Small intestine (tissue), 7 donors: ENCODE data around the gene ULBP3. TPM values are rescaled to one million over a fixed set of nuclear protein-coding genes. Genes with fewer than 3 reads are reported as not detected.

ENCODE experiments used
- DNase-seq, 2 donors: peaks; one replicate each; pipeline versions ENCODE4 v3.0.0 to v3.0.0-alpha.2; 2013
- FAIRE-seq: peaks from 2 replicates; lab custom pipeline; 2012; peaks lifted over from hg19 to GRCh38; lab: Jason Lieb, UNC
- H3K27ac ChIP-seq, 3 donors: one replicate each; pipeline ENCODE4 v1.5.1; 2013; ENCODE audit warnings: low read length in 2 of 3, mild to moderate bottlenecking in 2 of 3, control low read depth in 1 of 3, inconsistent platforms in 1 of 3, low read depth in 1 of 3, moderate library complexity in 1 of 3
- H3K27me3 ChIP-seq, 3 donors: one replicate each; pipeline ENCODE4 v1.6.1; 2013; ENCODE audit warnings: low read length in 3 of 3, inconsistent platforms in 1 of 3; ENCODE audit not compliant: control insufficient read depth in 3 of 3, insufficient read depth in 3 of 3
- H3K36me3 ChIP-seq, 3 donors: one replicate each; pipeline ENCODE4 v1.6.1; 2013; ENCODE audit warnings: low read length in 3 of 3, inconsistent platforms in 1 of 3, low read depth in 1 of 3, mild to moderate bottlenecking in 1 of 3, moderate library complexity in 1 of 3; ENCODE audit not compliant: control insufficient read depth in 3 of 3, insufficient read depth in 2 of 3
- H3K4me1 ChIP-seq, 3 donors: one replicate each; pipeline ENCODE4 v1.6.1; 2013; ENCODE audit warnings: low read length in 2 of 3, inconsistent platforms in 1 of 3, low read depth in 1 of 3, mild to moderate bottlenecking in 1 of 3, moderate library complexity in 1 of 3; ENCODE audit not compliant: control insufficient read depth in 3 of 3, insufficient read depth in 2 of 3
- H3K4me3 ChIP-seq, 3 donors: one replicate each; pipeline ENCODE4 v1.5.1; 2013; ENCODE audit warnings: low read length in 3 of 3, control low read depth in 1 of 3, inconsistent platforms in 1 of 3, low read depth in 1 of 3, mild to moderate bottlenecking in 1 of 3, moderate library complexity in 1 of 3
- H3K9me3 ChIP-seq, 2 donors: one replicate each; pipeline ENCODE4 v1.6.1; 2013; ENCODE audit warnings: low read depth in 1 of 2, low read length in 1 of 2; ENCODE audit not compliant: control insufficient read depth in 2 of 2, insufficient read depth in 1 of 2
- WGBS, 3 donors: extraction: QIAGEN DNeasy Blood & Tissue Kit; methylation state at CpG; one replicate each; pipeline ENCODE4 v1.1.7; 2013; 5-methylcytosine and 5-hydroxymethylcytosine counted together
- polyA plus RNA-seq, 4 donors: library from polyadenylated mRNA; stranded (reverse) in 3 of 4; unstranded in 1 of 4; fragments of 200-250 nt in 3 of 4; fragments of 120-200 nt in 1 of 4; gene quantifications; one replicate each; pipeline versions ENCODE4 v1.2.1 to v1.2.3, GENCODE V29; 2013
- donor health status: healthy with polysubstance abuse.
- donor health status: control.
- donor health status: control.
- donor health status: Bipolar disorder and iron deficiency.
- donor health status: healthy.

Gene ULBP3
- polyA plus RNA-seq, 4 donors: 1.4 to 2.2 TPM; not detected in 2

DNA sequence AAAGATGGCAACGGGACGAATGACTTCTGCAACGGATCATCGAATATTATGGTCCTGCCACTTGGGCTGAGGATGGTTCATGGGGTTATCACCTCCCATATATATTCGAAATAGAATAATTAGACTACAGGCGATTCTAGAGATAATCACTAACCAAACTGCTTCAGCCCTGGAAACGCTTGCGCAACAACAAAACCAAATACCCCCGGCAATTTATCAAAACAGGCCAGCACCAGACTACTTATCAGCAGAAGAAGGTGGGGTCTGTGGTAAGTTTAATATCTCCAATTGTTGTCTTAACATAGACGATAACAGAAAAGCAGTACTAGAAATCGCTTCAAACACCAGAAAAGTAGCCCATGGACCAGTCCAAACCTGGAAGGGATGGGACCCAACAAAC lies 31.0 kb upstream of the ULBP3 start:
- Histone ChIP-seq H3K4me3 (no peak overlapping the region), H3K27ac (no peak overlapping the region), H3K4me1 (no peaks in the 10 kb centered on the region), H3K36me3 (no peaks in the 10 kb centered on the region), H3K9me3 (no peaks in the 10 kb centered on the region), H3K27me3 (peaks cover 0 to 6% (median 4%) of the 10 kb centered on the region in 3 donors)
- no peak for FAIRE-seq
- no peak for DNase-seq
- 85 to 90% (median 90%) methylated on average over 11 of the region's 11 CpGs for WGBS, 3 donors

DNA sequence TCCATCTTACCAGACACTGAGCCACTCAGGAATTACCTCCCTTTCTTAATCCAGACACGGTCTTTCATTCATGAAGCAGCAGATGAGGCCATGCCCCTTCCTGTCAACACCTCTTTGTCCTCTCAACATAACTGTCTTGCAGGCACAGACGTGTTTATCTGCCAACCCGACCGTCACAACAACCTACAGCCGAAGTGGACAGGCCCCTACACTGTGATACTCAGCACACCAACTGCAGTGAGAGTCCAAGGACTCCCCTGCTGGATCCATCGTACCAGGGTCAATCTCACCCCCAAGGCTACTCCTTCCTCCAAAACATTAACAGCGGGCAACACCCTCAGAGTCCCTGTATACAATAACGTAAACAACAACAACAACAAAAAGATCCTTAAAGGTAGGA lies 30.6 kb upstream of the ULBP3 start:
- Histone ChIP-seq H3K27ac (no peak overlapping the region), H3K4me3 (no peak overlapping the region), H3K4me1 (no peaks in the 10 kb centered on the region), H3K9me3 (no peaks in the 10 kb centered on the region), H3K36me3 (no peaks in the 10 kb centered on the region), H3K27me3 (peaks cover 0 to 6% (median 4%) of the 10 kb centered on the region in 3 donors)
- DNase-seq: no peak
- 87 to 92% (median 89%) methylated on average over 8 of the region's 8 CpGs for WGBS, 3 donors
- no peak for FAIRE-seq

DNA sequence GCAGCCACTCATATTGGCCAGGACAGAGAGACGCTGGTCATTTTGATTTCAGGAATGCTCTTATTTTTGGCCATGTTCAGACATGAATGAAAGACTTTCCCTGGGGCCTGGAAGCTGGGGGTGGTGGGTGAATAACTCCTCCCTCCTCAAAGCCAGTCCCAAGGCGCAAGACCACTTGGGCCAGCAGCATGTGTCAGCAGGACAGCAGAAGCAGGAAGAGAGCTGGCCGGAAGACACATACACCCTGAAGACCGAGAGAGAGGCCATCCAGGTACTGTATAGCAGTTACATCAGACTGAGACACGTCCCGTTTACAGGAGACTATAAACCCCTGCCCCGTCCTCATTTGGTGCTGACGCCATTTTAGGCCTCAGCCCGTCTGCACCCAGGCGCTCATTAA lies 29.2 kb upstream of the ULBP3 start:
- DNase-seq: no peak
- H3K27me3 ChIP-seq: peaks cover 0 to 6% (median 4%) of the 10 kb centered on the region in 3 donors
- no peak for FAIRE-seq
- no peak overlapping the region for H3K27ac ChIP-seq
- H3K4me3 ChIP-seq: no peak overlapping the region
- H3K9me3 ChIP-seq: no peaks in the 10 kb centered on the region
- WGBS, 3 donors: 89 to 95% (median 95%) methylated on average over 10 of the region's 10 CpGs
- no peaks in the 10 kb centered on the region for H3K4me1 ChIP-seq
- H3K36me3 ChIP-seq: no peaks in the 10 kb centered on the region

DNA sequence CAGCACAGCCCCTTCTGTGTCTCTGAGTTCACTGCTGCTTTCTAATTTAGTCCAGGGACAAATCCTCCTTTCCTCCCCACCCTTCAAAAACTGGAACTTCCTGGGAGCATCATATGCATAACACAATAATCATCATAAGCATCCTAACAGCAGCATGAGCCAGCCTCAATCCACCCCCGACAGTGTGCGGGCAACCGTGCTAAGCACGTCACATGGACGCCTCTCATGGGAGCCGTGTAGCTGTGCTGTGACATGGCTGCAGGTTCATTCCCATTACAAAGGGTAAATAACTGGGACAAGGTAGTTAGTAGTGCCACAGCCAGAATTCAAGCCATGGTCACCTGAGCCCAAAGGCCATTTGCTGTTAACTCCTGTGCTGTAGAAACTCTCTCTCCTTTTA lies 24.5 kb upstream of the ULBP3 start:
- Histone ChIP-seq H3K4me1 (no peaks in the 10 kb centered on the region), H3K27ac (no peak overlapping the region), H3K4me3 (no peak overlapping the region), H3K9me3 (no peaks in the 10 kb centered on the region), H3K36me3 (no peaks in the 10 kb centered on the region), H3K27me3 (peaks cover 0 to 6% (median 6%) of the 10 kb centered on the region in 3 donors)
- DNase-seq (no peak), FAIRE-seq (no peak)
- WGBS, 3 donors: 83 to 91% (median 88%) methylated on average over 6 of the region's 6 CpGs

DNA sequence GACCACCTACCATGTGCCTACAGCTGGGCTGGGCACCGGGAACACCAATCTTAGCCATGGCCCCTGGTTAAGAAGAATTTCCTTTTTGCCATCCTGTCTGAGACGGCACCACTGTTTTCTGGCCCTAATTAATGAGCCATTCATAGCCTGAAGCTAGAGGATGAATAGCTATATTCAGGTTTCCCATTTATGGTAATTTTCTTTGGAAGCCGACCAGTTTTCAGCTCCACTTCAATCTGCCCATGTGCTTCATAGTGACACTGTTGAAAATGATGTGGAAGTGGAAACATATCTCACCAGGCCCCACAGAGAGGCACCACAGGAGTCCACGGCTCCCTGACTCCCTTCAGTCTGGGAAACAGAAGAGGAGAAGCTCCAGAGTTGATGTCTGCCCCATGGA lies 22.6 kb upstream of the ULBP3 start:
- no peaks in the 10 kb centered on the region for H3K4me1 ChIP-seq
- FAIRE-seq (no peak), DNase-seq (no peak)
- H3K9me3 ChIP-seq: no peaks in the 10 kb centered on the region
- 70 to 80% (median 75%) methylated on average over 4 of the region's 4 CpGs for WGBS, 3 donors
- H3K27me3 ChIP-seq: peaks cover 0 to 6% (median 6%) of the 10 kb centered on the region in 3 donors
- H3K27ac ChIP-seq: no peak overlapping the region
- H3K4me3 ChIP-seq: no peak overlapping the region
- no peaks in the 10 kb centered on the region for H3K36me3 ChIP-seq

DNA sequence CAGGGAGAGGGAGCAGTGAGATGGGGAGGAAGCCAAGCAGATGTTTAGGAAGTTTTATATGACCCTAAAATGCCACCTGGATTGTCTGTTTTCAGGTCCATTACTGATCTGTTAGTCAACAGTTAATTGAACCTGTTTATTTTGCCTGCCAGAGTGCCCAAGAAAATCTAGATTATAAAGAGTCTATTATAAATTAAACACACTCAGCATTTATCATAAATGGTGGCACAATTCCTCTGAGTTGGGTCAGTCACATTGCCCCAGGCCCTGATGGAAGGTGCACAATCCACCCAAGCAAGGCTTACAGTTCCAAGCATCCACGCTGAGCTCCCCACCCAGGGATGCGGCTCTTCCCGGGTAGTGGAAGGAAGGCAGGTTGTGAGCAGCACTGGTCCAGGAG lies 21.4 kb upstream of the ULBP3 start:
- no peaks in the 10 kb centered on the region for H3K9me3 ChIP-seq
- H3K27me3 ChIP-seq: peaks cover 0 to 2% (median 0%) of the 10 kb centered on the region in 3 donors
- DNase-seq: no peak
- 93 to 96% (median 94%) methylated on average over 3 of the region's 3 CpGs for WGBS, 3 donors
- no peaks in the 10 kb centered on the region for H3K4me1 ChIP-seq
- H3K36me3 ChIP-seq: no peaks in the 10 kb centered on the region
- FAIRE-seq: no peak
- no peak overlapping the region for H3K27ac ChIP-seq
- no peak overlapping the region for H3K4me3 ChIP-seq

DNA sequence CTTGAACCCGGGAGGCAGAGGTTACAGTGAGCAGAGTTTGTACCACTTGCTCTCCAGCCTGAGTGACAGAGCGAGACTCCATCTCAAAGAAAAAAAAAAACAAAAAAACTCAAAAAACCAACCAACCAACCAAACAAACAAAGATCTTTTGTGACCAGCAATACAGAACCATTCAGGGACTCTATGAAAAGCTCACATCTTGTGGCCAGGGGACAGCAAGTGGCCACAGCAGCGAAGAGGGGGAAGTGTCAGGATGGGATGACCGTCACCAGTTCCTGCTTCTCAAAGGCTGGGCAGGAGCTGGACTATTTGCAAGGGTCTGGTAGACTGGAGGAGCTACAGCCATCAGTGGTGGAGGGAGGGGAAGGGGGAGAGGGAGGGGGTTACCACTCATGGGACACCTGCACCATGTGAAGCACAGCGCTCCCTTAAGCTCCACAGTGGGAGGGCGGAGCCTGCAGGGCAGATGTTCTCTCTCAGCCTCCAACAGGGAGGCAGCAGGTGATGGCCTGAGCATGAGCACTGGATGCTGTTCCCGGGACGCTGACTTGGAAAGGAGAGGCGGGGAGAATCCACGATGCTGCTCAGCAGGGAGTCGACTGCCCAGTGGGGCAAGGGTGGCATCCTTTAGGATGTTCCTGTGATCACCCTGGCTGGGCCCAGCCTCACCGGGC lies 19.7 kb upstream of the ULBP3 start:
- no peaks in the 10 kb centered on the region for H3K9me3 ChIP-seq
- peaks cover 0 to 2% (median 0%) of the 10 kb centered on the region in 3 donors for H3K27me3 ChIP-seq
- FAIRE-seq: no peak
- H3K36me3 ChIP-seq: no peaks in the 10 kb centered on the region
- DNase-seq: no peak
- H3K27ac ChIP-seq: no peak overlapping the region
- H3K4me3 ChIP-seq: no peak overlapping the region
- H3K4me1 ChIP-seq: no peaks in the 10 kb centered on the region
- WGBS, 3 donors: 82 to 85% (median 83%) methylated on average over 12 of the region's 12 CpGs

DNA sequence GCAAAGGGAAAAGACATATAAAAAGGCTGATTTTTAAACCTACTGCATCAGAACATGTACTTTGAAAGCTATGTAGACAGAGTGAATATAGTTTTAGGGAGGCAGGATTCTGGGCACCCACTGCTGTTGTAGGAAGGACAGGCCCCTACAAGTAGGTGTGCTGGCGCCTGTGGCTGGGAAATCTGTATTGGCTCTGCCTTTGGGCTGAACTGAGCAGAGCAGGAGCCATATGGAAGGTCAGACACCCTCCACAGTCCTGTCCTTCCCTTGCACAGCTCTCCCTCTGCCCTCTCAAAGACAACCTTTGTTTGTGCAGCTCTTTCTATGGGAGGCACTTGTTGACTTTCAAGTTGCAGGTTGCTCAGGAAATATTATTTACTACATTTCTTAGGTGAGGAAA lies 18.4 kb upstream of the ULBP3 start:
- 81 to 94% (median 94%) methylated on average over 1 of the region's 1 CpG for WGBS, 3 donors
- FAIRE-seq (no peak), DNase-seq (no peak)
- Histone ChIP-seq H3K36me3 (no peaks in the 10 kb centered on the region), H3K4me3 (no peak overlapping the region), H3K9me3 (no peaks in the 10 kb centered on the region), H3K27me3 (peaks cover 0 to 2% (median 0%) of the 10 kb centered on the region in 3 donors), H3K27ac (no peak overlapping the region), H3K4me1 (no peaks in the 10 kb centered on the region)

DNA sequence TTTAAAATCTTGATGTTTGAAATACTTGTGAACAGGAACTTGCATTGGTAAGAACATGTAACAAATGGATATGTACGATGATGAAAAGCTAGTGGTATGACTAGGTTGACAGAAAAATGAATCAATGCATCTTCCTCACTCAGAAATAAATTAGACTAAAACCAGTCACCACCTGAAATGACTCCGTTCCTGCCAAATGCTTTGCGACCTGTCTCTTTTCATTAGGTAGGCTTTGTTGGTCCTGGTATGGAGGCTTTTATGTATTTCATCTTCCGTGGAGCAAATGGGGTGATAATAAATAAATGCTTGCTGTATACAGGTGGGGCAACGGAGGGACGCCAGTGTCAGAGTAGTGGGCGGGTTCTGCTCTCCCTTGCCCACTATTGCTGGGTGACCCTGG lies 17.1 kb upstream of the ULBP3 start:
- Histone ChIP-seq H3K36me3 (no peaks in the 10 kb centered on the region), H3K9me3 (no peaks in the 10 kb centered on the region), H3K27ac (no peak overlapping the region), H3K27me3 (peaks cover 0 to 2% (median 0%) of the 10 kb centered on the region in 3 donors), H3K4me1 (no peaks in the 10 kb centered on the region), H3K4me3 (no peak overlapping the region)
- 89 to 94% (median 92%) methylated on average over 7 of the region's 7 CpGs for WGBS, 3 donors
- DNase-seq (no peak), FAIRE-seq (no peak)
